HUDEP-2 (cell line): Measurements from ENCODE around the gene LRRTM2.
"Not testable (repeated sequence)": the region's sequence is repeated elsewhere in the genome, so short reads cannot be mapped to it uniquely, and the experiment has no call there.

Experiments used
- DNase-seq, 76 experiments: peaks; one replicate each; lab custom pipeline; 2025; ENCODE audit not compliant: unreplicated experiment in 76 of 76; lab: John Stamatoyannopoulos, UW

The LRRTM2 gene, protein sequence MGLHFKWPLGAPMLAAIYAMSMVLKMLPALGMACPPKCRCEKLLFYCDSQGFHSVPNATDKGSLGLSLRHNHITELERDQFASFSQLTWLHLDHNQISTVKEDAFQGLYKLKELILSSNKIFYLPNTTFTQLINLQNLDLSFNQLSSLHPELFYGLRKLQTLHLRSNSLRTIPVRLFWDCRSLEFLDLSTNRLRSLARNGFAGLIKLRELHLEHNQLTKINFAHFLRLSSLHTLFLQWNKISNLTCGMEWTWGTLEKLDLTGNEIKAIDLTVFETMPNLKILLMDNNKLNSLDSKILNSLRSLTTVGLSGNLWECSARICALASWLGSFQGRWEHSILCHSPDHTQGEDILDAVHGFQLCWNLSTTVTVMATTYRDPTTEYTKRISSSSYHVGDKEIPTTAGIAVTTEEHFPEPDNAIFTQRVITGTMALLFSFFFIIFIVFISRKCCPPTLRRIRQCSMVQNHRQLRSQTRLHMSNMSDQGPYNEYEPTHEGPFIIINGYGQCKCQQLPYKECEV

DNA sequence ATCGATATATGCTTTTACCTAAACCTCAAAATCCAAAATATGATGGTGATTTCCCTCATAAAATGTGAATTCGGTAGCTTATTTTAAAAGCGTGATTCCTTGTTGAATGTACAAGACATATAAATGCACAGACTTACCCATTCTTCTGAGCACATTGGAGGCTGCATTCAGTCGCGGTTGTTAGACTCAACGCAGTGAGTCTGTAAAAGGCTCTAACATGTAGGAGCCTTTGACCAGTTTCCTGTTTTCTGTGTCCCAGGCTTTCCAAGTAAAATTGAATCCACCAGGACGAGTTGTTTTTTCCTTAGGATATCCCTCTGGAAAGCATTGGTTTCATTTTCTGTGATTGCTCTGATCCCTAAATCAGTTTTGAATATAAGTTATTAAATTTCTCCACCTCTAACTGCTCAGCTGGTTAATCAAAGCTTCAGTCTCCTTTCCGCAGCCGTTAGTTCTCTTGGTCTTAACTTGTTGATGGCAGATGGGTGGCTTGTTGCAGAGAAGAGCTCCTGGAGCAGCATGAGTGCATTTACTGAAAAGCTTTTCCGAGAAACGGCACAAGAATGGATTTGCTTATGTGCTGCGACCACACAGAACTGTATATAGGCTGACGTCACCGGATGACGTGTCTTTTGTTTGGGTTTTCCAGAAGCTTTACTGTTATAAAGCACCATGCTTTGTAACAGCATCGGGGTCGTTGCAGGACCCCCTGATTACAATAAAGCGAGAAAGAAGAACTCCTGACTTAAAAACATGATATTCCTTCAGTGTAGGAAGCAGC is at the start of gene LRRTM2:
TSS of gene LRRTM2 (minus strand) at position 565 of the 781 bp plus-strand sequence. CDS start at position 141, 424 bp downstream.
- DNase-seq = no peak

DNA sequence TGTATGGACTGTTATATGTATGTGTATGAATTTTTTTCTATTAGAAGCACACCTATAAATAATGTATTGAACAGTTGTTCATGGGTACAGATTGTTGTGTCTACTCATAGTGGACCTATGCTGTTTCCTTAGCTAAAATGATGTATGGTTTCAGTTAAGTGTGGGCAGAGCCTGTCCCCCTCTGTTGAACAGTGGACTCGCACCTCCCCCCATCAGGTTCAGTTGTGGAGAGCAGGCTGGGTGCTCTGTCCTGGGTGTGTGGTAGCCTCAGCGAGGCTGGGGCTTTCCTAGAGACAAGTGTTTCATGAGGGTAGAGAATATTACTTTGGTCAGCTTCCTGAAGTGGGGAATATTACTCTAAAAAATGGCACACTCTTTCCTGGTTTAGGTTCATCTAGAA is 47.4 kb upstream of the LRRTM2 start:
- no peak for DNase-seq

DNA sequence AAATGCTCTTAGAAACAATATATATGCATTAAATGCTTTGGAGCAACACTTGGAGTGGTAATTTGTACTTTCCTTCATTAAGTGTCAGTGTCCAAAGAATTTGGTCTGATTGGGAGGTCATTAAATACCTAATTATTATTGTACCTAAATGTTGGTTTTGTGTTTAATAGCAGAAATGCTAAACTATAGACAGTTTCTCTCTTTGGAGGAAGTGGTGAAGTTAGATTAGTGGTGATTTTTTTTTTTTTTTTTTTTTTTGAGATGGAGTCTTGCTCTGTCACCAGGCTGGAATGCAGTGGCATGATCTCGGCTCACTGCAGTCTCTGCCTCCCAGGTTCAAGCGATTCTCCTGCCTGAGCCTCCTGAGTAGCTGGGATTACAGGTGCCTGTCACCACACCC is 46.2 kb upstream of the LRRTM2 start:
- not testable (repeated sequence) for DNase-seq

DNA sequence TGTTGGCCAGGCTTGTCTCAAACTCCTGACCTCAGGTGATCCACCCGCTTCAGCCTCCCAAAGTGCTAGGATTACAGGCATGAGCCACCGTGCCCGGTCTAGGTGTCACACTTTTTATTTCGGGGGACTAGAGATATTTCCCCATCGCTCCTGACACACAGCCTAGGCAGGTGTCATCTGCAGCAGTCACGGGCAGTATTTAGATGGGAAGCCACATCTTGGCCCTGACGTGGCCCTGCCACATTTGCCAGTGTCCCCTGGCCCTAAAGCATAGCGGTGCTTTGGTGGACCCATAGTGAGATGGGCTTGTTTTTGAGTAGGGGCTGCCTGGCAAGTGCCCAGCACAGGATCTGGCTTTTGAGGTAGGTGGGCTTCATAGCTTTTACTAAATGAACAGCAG is 45.0 kb upstream of the LRRTM2 start:
- no peak for DNase-seq

DNA sequence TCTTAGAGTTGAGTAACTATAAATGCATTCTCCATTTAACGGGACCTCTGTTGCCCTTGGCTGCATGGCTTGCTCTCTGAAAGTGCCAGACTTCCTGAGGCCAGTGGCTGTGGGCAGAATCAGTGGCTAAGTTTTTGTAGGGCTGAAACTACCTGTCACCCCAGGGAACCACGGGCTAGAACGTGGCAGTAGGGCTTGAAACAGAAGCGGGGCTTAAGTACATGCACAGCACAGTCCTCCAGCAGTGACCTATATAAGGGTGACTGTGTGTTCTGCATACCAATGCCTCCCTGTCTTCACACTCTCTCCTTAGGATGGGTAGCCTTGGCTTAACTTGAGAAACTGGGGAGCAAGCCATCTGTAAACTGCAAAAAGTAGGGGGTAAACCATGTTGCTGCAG is 43.6 kb upstream of the LRRTM2 start:
- DNase-seq = no peak

DNA sequence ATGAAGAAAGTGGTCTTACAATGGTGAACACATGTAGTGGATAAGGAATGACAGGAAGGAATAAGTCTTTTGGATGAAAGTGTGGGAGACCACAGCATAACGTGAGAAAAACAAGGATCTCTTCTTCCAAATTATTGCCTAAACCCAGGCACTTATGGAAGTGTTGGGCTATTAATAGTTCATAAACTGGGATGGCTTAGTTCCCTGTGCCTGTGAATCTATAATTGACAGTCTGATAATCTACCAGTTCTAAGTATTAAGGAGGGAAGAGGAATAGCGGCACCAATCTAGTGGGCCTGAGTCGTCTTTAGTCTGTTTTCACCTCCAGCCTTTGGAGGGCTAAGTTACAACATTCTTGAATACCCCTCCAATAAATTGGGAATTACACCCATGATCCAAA is 39.2 kb upstream of the LRRTM2 start:
- no peak for DNase-seq

DNA sequence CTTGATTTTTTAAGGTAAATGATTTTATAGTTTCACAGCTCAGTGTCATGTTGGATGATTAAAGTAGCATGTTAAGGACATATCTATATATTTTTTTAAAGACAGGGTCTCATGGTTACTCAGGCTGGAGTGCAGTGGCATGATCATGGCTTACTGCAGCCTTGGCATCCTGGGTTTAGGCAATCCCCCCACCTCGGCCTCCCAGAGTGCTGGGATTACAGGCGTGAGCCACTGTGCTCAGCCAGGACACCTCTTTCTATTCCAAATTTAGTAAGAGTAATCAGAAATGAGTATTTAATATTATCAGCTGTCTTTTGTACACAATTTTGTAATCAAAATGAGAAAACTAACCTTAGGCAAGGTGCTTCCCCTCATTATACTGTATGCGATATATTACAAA is 38.6 kb upstream of the LRRTM2 start:
- DNase-seq = no peak

DNA sequence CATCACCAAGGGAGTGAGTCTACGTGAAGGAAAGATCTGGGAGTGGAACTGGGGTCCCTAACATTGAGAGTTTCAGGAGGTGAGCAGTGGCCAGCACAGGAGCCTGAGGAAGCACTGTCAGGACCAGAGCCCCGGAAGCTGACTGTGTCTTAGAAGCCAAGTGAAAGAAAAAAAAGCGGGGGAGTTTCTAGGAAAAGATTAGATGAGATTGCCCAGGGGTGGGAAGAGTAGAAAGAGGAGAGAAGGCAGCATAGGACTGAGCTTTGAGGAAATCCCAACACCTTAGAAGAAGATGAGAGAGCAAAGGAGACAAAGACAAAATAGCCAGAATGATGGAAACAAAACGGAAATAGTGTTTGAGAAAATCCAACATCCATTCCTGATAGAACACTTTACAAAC is 37.0 kb upstream of the LRRTM2 start:
- DNase-seq = no peak

DNA sequence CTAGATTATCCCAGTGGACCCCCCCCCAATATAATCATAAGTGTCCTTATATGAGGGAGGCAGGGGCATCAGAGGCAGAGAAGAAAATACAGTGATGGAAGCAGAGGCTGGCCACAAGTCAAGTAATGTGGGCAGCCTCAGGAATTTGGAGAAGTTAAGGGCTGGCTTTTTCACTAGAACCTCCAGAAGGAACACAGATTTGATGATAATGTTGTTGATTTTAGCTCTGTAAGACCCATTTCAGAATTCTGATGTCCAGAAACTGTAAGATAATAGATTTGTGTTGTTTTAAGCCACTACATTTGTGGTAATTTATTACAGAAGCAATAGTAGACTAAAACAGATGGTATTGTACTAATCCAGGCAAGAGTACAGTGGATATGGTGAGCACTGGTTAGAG is 36.3 kb upstream of the LRRTM2 start:
- DNase-seq = no peak

DNA sequence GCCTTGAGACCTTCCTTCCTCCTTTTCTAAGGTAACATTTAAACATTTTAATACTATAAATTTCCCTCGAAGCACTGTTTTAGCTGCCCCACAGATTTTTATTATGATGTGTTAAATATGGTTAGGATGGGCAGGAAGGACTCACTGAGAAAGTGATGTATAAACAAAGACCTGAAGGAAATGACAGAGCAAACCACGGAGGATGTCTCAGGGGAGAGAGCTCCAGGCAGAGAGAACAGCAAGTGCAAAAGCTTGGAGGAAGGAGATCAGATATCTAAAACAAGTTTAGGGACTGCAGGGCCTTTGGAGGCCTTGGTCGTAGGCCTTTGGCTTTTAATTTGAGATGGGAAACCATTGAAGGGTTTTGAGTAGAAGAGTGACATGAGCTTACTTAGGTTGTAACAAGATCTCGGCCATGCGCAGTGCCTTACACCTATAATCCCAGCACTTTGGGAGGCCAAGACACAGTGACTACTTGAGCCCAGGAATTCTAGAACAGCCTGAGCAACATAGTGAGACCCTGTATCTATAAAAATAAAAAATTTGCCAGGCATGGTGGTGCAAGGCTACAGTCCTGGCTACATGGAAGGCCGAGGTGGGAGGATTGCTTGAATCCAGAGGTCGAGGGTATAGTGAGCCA is 35.5 kb upstream of the LRRTM2 start:
- DNase-seq = no peak

DNA sequence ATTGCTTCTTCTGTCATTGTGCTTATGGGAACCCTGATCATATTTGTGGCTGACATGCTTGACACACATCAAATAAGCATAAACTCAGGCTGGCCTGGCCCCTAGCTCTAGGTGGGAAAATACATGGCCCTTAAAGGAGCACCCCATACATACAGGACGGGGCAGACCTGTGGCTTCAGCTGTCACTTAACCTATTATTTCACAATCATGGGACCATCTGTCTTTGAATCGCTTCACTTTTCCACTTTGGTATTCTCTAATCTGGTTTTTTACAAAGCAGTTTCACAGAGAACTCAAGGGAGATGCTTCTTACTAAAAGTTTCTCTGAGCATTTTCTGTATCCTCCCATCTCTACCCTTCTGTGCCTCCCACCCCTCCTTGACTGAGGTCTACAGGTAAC is 34.6 kb upstream of the LRRTM2 start:
- DNase-seq = no peak

DNA sequence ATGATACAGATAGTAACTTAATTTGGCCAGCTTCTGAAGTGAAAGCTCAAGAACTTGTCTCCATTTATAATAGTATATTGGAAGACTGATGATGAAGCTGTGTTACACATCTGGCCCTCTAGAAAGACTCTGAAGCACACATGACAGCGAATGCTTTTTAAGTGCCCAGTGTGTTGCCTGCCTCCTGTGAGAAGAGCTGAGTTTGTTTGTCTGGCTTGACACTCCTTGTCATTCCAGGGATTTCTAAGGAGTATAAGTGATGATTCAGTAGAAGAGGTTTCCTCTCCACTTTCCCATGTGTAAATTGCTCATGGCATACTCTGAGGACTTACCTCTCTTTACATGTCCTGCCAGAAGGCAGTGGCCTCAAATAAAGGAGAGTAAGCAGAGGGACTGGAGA is 30.4 kb upstream of the LRRTM2 start:
- DNase-seq = no peak

DNA sequence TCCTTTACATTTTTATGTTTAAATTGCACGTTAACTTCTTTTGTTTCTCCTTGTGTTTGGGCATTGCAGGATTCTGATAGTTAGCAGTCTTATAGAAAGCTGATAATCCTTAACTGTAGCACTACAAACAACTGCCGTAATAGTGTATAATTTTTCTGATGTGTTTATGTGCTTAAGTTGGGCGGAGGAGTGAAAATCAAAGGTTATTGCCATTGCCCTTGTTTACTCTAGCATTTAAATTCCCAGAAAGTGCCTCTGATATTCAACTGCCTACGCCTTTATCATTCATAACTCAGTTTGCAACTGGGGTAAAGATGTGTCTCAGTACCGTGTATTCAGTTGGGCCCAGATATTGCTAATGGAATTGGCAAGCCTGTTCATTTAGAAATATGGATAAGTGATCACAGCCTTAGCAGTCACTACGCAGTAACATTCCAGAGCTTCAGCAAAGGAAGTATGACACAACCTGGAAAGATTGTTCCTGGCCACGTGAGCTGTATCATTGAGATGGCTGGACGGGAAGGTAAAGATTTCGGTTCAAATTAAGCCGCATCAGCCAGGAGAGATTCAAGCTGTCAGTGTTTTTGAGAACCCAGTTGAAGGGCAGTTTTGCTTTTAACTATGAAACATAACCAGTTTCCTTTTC is 28.1 kb upstream of the LRRTM2 start:
- no peak for DNase-seq

DNA sequence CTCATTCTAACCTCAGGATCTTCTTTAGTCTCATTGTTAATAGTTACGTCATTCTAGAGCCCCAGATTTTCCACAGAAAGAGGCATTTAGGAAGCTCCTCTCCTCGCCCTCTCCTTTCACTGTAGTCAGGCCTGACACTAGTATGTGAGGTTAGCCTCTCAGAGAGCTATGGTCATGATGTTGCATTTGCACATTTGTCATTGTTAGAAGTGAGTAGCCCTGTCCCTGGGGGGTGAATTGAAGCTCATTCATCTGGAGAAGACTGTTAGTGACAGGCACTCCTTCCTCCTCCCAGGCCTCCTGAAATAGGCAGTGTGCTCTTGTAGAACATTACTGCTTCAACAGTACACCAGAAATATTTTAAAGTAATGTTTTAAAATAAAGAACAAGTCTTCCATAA is 26.6 kb upstream of the LRRTM2 start:
- no peak for DNase-seq

DNA sequence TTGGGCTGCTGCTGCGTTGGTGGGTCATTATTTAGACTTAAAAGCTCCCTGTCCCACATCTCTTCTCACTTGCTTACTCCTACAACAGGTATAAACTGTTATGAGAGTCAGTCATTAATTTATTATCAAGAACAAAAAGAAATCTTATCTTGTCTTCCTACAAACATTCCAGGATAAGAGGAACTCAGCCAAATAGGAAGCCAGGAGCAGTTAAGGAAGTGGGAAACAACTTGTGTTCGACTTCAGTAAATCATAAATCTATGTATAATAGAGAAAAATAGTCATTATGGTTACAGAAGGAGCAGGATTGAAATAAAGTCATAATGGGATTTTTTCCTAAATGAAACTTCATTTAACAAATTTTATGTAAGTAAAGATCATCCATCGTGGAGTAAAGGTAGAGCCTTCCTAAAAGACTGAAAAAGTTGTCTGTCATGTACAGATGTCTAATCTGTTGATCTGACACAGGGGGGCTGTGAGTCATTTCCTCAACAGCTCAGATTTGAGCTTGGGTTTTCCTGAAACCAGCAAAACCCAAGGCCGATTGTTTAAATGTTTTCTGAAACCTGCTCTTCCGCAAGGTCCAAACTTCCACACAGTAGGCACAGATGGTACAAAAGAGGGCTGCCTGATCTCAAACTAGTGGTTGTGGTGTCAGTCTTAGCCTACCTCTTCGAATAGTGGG is 25.3 kb upstream of the LRRTM2 start:
- no peak for DNase-seq

DNA sequence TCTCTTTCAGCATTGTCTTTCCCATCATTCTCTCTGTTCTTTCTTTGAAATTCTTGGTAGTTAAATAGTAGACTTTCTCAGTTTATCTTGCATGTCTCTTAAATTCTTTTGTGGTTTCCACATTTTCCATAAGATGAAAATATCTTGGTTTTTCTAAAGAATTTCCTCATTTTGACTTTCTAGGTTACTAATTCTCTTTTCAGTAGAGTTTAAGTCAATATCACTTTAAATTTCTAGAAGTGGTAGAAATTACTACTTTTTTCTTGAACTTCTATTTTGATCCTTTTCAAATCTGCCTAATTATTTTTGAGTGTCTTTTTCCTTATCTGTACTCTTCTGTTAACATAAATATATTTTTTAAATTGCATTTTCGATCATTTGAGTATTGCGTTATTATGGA is 23.6 kb upstream of the LRRTM2 start:
- DNase-seq = no peak

DNA sequence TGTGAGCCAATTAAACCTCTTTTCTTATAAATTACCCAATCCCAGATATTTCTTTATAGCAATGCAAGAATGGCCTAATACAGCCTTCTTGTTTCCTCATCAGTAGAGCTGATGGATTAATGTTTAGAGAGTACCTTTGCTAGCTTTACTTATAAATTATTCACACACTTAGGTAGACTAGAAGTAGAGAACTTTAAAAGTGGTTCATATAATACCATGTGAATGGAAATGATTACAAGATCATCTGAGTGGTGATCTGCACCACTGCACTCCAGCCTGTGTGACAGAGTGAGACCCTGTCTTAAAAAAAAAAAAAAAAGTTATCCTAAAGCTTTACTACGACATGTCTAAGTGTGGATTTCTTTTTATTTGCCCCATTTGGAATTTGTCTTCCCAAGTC is 23.2 kb upstream of the LRRTM2 start:
- DNase-seq = no peak

DNA sequence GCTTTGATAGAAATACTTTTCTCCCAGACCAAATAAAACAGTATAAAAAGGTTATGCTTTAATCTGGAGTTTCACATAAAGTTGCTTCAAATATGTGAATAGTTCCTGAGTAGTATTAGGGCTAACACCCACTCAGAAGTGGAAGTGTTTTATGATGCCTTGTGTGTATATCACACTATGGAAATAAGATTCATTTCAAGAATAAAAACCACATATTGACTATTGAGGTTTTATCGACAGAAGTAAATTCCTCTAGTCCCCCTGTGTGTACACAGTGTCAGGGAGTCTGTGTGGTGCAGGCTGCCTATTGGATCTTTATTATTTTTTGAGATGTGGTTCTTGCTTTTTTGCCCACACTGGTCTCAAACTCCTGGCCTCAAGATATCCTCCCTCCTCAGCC is 20.8 kb upstream of the LRRTM2 start:
- no peak for DNase-seq

DNA sequence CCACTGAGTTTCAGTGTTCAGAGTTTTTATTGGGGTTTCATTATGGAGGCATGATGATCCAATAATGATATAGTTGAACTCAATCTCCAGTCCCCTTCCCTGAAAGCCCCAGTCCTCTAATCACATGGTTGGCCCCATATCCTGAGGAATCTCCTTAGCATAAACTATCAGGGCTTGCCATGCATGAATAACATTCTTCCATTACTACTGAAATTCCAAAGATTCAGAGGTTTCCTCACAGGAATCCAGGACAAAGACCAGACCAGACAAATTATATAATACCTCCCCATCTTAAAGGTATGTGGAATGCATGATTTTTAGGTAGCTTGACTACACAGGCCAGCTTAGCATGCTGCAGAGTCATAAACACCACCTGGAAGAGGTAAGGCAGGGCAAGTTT is 15.5 kb upstream of the LRRTM2 start:
- DNase-seq = no peak

DNA sequence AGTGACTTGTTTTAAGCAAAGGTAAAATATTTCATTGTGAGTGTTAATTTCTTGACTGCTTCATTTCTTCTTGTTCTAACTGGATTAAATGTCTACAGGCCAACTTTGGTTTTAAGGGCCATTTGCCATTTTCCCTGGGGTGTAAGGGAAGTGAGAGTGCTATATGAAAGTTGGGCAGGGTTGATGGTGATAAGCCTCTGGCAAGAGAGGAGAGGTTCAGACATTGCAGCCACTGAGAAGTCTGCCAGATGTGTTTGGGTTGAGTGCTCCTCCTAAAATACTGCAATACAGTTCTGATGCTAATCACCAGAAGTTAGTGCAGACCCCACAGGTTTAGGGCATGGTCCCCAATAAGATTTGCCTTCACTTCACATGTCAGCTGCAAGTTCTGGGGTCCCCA is 14.9 kb upstream of the LRRTM2 start:
- no peak for DNase-seq
